Measurements from ENCODE around the gene PRG2.
A peak's percentile ranks its signal among the peaks of the same experiment; 100 is the strongest.

Gene PRG2

DNA sequence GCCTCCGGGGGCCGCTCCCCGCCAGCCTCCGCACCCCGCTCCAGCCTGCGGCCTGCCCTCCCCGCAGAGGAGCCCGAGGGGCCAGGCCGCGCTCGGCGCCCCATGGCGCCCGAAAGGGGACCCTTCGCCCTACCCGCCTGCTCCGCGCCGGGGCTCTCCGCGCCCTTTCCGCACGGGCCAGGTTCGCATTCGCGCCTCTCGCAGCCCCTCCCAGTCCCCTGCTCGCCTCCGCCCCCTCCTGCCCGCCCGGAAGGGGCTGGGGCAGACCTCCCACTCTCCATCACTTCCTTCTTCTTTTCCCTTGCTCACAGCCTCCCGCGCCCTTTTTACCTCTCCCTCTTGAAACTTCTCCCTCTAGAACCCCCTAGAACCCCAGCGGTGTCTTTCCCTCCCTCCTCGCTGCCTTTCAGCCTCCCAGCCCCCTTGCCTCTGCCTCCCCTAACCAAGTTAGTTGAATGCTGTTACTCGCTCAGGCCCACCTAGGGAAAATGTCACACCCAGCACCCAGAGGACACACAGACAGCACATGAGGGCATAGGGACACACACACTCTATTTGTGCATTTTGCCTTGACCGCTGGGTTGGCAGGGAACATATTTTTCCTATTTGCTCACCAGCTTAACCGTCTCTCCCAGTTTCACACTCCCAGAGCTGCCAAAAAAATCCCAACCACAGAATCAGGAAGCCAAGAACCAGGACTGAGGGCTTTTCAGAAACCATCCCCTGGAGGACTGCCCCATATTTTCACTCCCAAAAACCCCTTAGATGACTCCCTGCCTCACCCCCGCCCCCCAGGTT is 36.7 kb upstream of the PRG2 start, which contains the start of gene SLC43A3:
TSS of gene SLC43A3 (minus strand) at position 193 of the 798 bp plus-strand sequence. CDS start 949 bp downstream, outside the sequence.
- peak; percentile 56 for DNase-seq
- in situ Hi-C loops (cut with HindIII; ENCODE audit: low pct_ligation_motif_present, low sequenced_read_pairs) = no loop called here
- H3K27me3 ChIP-seq (replicated peaks) = no peaks in the 10 kb centered on the region
- peak within 1 kb of the TSS; percentile 65 for H3K27ac ChIP-seq
- H3K4me3 ChIP-seq (ENCODE audit: low read depth, low read length) = peak within 1 kb of the TSS; percentile 50
- TF ChIP-seq, protein P1, sequence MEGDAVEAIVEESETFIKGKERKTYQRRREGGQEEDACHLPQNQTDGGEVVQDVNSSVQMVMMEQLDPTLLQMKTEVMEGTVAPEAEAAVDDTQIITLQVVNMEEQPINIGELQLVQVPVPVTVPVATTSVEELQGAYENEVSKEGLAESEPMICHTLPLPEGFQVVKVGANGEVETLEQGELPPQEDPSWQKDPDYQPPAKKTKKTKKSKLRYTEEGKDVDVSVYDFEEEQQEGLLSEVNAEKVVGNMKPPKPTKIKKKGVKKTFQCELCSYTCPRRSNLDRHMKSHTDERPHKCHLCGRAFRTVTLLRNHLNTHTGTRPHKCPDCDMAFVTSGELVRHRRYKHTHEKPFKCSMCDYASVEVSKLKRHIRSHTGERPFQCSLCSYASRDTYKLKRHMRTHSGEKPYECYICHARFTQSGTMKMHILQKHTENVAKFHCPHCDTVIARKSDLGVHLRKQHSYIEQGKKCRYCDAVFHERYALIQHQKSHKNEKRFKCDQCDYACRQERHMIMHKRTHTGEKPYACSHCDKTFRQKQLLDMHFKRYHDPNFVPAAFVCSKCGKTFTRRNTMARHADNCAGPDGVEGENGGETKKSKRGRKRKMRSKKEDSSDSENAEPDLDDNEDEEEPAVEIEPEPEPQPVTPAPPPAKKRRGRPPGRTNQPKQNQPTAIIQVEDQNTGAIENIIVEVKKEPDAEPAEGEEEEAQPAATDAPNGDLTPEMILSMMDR (IDR thresholded peaks at IDR 0.05; ENCODE audit: low read depth, low read length, missing control alignments) = no peak
- H3K36me3 ChIP-seq (replicated peaks) = peaks cover 7% of the 10 kb centered on the region

DNA sequence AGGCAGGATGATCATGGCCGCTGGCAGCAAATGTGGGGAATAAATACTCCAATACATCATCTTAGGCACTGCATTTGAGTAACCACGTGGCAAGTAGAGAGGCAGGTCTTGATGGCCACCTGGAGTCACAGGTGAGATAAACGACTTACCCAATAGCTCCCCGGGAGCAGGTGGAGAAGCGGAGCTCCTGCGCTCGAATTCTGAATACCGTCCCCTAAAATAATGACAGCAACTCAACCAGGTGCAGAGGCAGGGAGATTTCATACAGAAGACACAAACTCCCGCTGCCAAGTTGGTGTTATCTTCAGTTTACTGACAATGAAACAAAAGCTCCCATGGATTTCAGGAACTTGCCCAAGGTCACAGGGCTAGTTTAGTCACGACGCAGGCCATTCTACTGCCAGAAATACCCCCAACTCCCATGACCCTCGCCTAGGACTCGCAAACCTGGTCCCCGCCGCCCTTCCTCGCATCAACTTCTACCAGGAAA is 36.0 kb upstream of the PRG2 start:
- Histone ChIP-seq H3K4me3 (ENCODE audit: low read depth, low read length) (peak overlapping the region; percentile 50), H3K36me3 (replicated peaks) (peaks cover 7% of the 10 kb centered on the region), H3K27me3 (replicated peaks) (no peaks in the 10 kb centered on the region), H3K27ac (peak overlapping the region; percentile 65)
- no peak for DNase-seq
- TF ChIP-seq, protein P1 (IDR thresholded peaks at IDR 0.05; ENCODE audit: low read depth, low read length, missing control alignments) = no peak
- in situ Hi-C loops (cut with HindIII; ENCODE audit: low pct_ligation_motif_present, low sequenced_read_pairs) = no loop called here

DNA sequence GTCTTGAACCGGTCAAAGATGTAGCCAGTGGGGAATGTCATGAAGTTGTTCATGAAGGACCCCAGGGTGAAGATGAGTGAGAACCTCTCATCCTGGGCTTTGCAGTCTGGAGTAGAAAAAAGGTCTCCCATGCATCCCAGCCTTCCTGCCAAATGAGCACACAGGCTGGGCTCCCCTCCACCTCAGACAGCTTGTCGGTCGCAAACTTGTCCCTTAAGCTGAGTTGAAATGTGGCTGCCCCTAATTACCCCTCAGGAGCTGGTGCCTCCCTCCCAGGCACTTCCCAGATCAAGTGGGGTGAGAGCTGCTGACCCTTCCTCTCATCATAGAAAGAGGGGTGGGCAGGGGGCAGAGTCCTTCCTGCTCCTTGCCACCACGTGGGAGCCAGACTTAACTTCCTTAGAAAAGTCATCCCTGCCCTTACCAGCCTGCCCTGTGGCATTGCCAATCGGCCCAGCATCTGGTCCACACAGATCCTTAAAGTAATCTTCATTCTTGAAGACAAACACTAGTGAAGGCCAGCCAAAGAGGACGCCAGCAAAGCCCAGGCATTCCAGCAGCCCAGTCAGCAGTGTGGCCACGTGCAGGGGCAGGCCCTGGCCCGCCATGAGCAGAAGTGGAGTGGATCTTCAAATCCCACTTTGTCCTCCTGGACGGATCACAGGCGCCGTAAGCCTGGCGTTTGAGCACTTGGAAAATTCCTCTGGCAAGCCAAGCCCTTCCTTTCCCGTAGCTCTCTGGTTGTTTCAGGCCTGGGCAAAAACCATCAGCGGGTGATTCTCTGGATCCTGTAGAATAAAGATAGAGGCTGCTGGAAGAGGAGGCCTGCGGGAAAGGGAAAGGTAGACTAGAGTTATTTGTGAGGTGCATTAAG is 35.4 kb upstream of the PRG2 start:
- peak overlapping the region; percentile 50 for H3K4me3 ChIP-seq (ENCODE audit: low read depth, low read length)
- in situ Hi-C loops (cut with HindIII; ENCODE audit: low pct_ligation_motif_present, low sequenced_read_pairs) = no loop called here
- no peak overlapping the region for H3K27ac ChIP-seq
- H3K36me3 ChIP-seq (replicated peaks) = peaks cover 7% of the 10 kb centered on the region
- TF ChIP-seq, protein P1 (IDR thresholded peaks at IDR 0.05; ENCODE audit: low read depth, low read length, missing control alignments) = no peak
- H3K27me3 ChIP-seq (replicated peaks) = no peaks in the 10 kb centered on the region
- no peak for DNase-seq

DNA sequence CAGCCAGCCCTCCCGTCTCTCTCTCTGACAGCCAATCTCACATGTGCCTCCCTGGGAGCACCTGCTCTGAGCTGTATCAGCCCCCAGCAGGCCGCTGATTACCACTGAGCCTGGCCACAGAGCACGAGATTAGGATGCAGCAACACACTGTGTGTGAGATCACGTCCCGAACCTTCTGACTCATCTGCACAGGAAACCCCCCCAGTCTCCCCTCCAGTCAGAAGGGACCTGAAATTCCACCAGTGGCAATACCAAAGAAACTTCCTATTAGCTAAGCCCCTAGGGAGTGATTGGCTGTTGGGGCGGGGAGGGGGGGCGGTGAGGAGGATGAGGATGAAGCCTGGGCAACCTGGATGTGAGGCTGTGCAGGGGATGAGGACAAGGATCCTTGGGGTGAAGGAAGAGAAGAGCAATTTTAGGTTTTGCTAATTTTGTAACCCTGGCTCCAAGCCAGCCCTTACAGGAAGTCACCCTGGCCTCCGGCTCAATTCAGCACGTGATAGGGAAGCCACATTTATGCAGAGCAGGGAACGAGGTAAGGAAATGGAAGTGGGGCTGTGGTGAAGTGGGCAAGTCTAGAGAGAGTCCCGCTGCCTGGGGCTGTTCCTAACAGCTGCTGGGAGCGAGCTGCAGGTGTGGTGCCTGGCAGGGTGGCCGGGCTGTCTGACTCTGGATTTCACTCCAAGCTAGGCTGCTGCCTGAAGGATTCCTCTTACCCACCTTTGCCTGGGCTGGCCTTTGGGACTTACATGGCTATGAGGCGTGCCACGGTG is 34.5 kb upstream of the PRG2 start:
- in situ Hi-C loops (cut with HindIII; ENCODE audit: low pct_ligation_motif_present, low sequenced_read_pairs) = no loop called here
- Histone ChIP-seq H3K27me3 (replicated peaks) (no peaks in the 10 kb centered on the region), H3K36me3 (replicated peaks) (peaks cover 9% of the 10 kb centered on the region), H3K4me3 (ENCODE audit: low read depth, low read length) (peak overlapping the region; percentile 3), H3K27ac (peak overlapping the region; percentile 46)
- DNase-seq = peak; percentile 87
- TF ChIP-seq, protein P1 (IDR thresholded peaks at IDR 0.05; ENCODE audit: low read depth, low read length, missing control alignments) = no peak

DNA sequence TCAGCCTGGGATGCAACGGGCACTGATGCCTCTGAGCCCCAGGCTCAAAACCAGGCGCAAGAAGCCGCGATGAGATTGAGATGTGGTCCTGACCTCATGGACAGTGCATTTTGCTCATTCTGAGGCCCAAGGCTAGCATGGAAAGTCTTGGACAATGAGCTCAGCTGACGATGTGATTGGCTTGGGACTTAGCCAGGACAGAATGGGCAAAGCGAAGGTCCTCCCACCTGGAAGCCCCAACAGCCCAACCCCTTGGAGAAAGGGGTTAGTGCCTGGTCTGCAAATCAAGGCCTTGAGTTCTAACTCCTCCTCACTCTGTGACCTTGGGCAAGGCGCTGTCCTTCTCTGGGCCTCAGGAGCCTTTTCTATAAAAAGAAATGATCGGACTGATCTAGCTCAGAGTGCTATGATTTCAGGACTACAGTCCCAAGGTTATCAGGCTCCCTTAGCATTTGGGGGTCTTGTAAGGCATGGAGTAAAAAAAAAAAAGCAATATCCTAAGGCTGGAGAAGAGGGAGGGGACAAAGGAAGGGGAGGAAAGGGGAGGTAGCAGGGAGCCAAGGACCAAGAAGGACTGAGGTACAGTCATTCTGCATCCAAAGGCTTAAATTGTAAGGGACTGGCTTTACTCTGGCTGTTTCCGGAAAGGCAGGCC is 33.8 kb upstream of the PRG2 start:
- Histone ChIP-seq H3K36me3 (replicated peaks) (peaks cover 9% of the 10 kb centered on the region), H3K4me3 (ENCODE audit: low read depth, low read length) (no peak overlapping the region), H3K27ac (peak overlapping the region; percentile 46), H3K27me3 (replicated peaks) (no peaks in the 10 kb centered on the region)
- no peak for DNase-seq
- in situ Hi-C loops (cut with HindIII; ENCODE audit: low pct_ligation_motif_present, low sequenced_read_pairs) = no loop called here
- TF ChIP-seq, protein P1 (IDR thresholded peaks at IDR 0.05; ENCODE audit: low read depth, low read length, missing control alignments) = no peak

Measured in brain microvascular endothelial cell (primary cell).